Progenitor cell of endocrine pancreas (in vitro differentiated cells): ENCODE results near the gene MACF1. TPM values are rescaled to one million over a fixed set of nuclear protein-coding genes. Genes with fewer than 3 reads are reported as not detected.

Source experiments
- DNase-seq: peaks from one replicate; pipeline ENCODE4 v3.0.0; 2021; ENCODE audit warnings: low spot score; ENCODE audit not compliant: unreplicated experiment
- H3K27ac Mint-ChIP-seq: 2 replicates; pipeline ENCODE4 v1.8.0; 2021; ENCODE audit warnings: mild to moderate bottlenecking, moderate library complexity, mixed read lengths
- H3K27me3 Mint-ChIP-seq: 2 replicates; pipeline ENCODE4 v1.8.0; 2021; ENCODE audit warnings: mixed read lengths
- H3K36me3 Mint-ChIP-seq: 2 replicates; pipeline ENCODE4 v1.8.0; 2022; ENCODE audit warnings: mixed read lengths; ENCODE audit not compliant: insufficient read depth
- H3K4me1 Mint-ChIP-seq: 2 replicates; pipeline ENCODE4 v1.8.0; 2021; ENCODE audit warnings: low read depth, mixed read lengths
- H3K4me3 Mint-ChIP-seq: 2 replicates; pipeline ENCODE4 v1.8.0; 2021; ENCODE audit warnings: low read depth, mild to moderate bottlenecking, moderate library complexity, mixed read lengths
- H3K9me3 Mint-ChIP-seq: 2 replicates; pipeline ENCODE4 v1.8.0; 2021; ENCODE audit warnings: low read depth, mixed read lengths
- CTCF ChIP-seq: fragments of 200-600 bp; sonication (generic); IDR thresholded peaks from one replicate; pipeline ENCODE4 v1.5.0; 2021; ENCODE audit warnings: antibody characterized with exemption, mild to moderate bottlenecking; ENCODE audit not compliant: unreplicated experiment
- total RNA-seq: library from RNA; stranded (reverse); gene quantifications from 2 replicates; pipeline ENCODE4 v1.2.1, GENCODE V29; 2021

Gene MACF1
- total RNA-seq, 1 donor from 2014 or later: 241 TPM

GRCh38 chr1:39354572-39354971 is 150.1 kb downstream of the MACF1 start:
- TF ChIP-seq CTCF: no peak
- Mint-ChIP-seq H3K9me3 (no peaks in the 10 kb centered on the region), H3K36me3 (peaks cover 33% of the 10 kb centered on the region)

GRCh38 chr1:39358491-39358890 is 154.0 kb downstream of the MACF1 start:
- H3K27me3 Mint-ChIP-seq: no peaks in the 10 kb centered on the region
- H3K4me1 Mint-ChIP-seq: no peaks in the 10 kb centered on the region
- no peaks in the 10 kb centered on the region for H3K9me3 Mint-ChIP-seq
- peak overlapping the region; percentile 74 for H3K27ac Mint-ChIP-seq
- H3K4me3 Mint-ChIP-seq: no peak overlapping the region
- H3K36me3 Mint-ChIP-seq: peaks cover 31% of the 10 kb centered on the region
- DNase-seq: no peak
- TF ChIP-seq CTCF: no peak

More at GRCh38 chr1:39354572-39354971, 150.1 kb downstream of the MACF1 start:
- no peaks in the 10 kb centered on the region for H3K27me3 Mint-ChIP-seq
- no peaks in the 10 kb centered on the region for H3K4me1 Mint-ChIP-seq
- DNase-seq: no peak
- no peak overlapping the region for H3K27ac Mint-ChIP-seq
- H3K4me3 Mint-ChIP-seq: no peak overlapping the region

GRCh38 chr1:39359028-39359570 is 154.6 kb downstream of the MACF1 start:
- DNase-seq: no peak
- no peaks in the 10 kb centered on the region for H3K9me3 Mint-ChIP-seq
- H3K36me3 Mint-ChIP-seq: peaks cover 30% of the 10 kb centered on the region
- no peak for TF ChIP-seq CTCF
- no peak overlapping the region for H3K27ac Mint-ChIP-seq
- no peaks in the 10 kb centered on the region for H3K27me3 Mint-ChIP-seq
- no peaks in the 10 kb centered on the region for H3K4me1 Mint-ChIP-seq
- no peak overlapping the region for H3K4me3 Mint-ChIP-seq

- Mint-ChIP-seq H3K4me1 (no peaks in the 10 kb centered on the region), H3K9me3 (no peaks in the 10 kb centered on the region), H3K36me3 (peaks cover 30% of the 10 kb centered on the region), H3K27me3 (no peaks in the 10 kb centered on the region), H3K4me3 (no peak overlapping the region), H3K27ac (no peak overlapping the region)
- TF ChIP-seq CTCF: no peak
- no peak for DNase-seq
Measured at GRCh38 chr1:39360731-39361130, 156.2 kb downstream of the MACF1 start.

GRCh38 chr1:39361446-39361845 is 157.0 kb downstream of the MACF1 start:
- Mint-ChIP-seq H3K27me3 (no peaks in the 10 kb centered on the region), H3K9me3 (no peaks in the 10 kb centered on the region), H3K27ac (no peak overlapping the region), H3K4me1 (no peaks in the 10 kb centered on the region), H3K36me3 (peaks cover 35% of the 10 kb centered on the region), H3K4me3 (no peak overlapping the region)
- DNase-seq: no peak
- TF ChIP-seq CTCF: no peak
